Mucosa of rectum (tissue), 2 donors: ENCODE data around the gene HEXB.

ENCODE experiments used
- H3K27ac ChIP-seq, 2 donors: one replicate each; pipeline ENCODE4 v1.7.0; 2013; ENCODE audit warnings: inconsistent platforms in 2 of 2, low read depth in 2 of 2, low read length in 2 of 2
- H3K27me3 ChIP-seq, 2 donors: one replicate each; pipeline ENCODE4 v1.7.0; 2013; ENCODE audit warnings: low read length in 2 of 2; ENCODE audit not compliant: control insufficient read depth in 2 of 2, insufficient read depth in 2 of 2
- H3K36me3 ChIP-seq, 2 donors: one replicate each; pipeline ENCODE4 v1.7.0; 2013; ENCODE audit warnings: low read length in 2 of 2; ENCODE audit not compliant: control insufficient read depth in 2 of 2, insufficient read depth in 2 of 2
- H3K4me1 ChIP-seq, 2 donors: one replicate each; pipeline ENCODE4 v1.7.0; 2013; ENCODE audit warnings: low read length in 2 of 2, mild to moderate bottlenecking in 1 of 2; ENCODE audit not compliant: control insufficient read depth in 2 of 2, insufficient read depth in 2 of 2
- H3K4me3 ChIP-seq, 2 donors: one replicate each; pipeline ENCODE4 v1.7.0; 2013; ENCODE audit warnings: low read length in 2 of 2
- H3K9ac ChIP-seq, 2 donors: one replicate each; pipeline ENCODE4 v1.7.0; 2013; ENCODE audit warnings: low read length in 2 of 2, low read depth in 1 of 2, mild to moderate bottlenecking in 1 of 2
- H3K9me3 ChIP-seq, 2 donors: one replicate each; pipeline ENCODE4 v1.7.0; 2013; ENCODE audit warnings: low read length in 2 of 2; ENCODE audit not compliant: control insufficient read depth in 2 of 2
- donor health status: healthy.
- donor health status: Normal muscosa, but diverticular disease.

HEXB gene

GRCh38 chr5:74655716-74656115 lies 29.3 kb upstream of the HEXB start:
- no peak overlapping the region for H3K27ac ChIP-seq
- no peak overlapping the region for H3K4me3 ChIP-seq
- no peaks in the 10 kb centered on the region for H3K9me3 ChIP-seq
- H3K4me1 ChIP-seq: no peaks in the 10 kb centered on the region
- H3K27me3 ChIP-seq: no peaks in the 10 kb centered on the region
- no peaks in the 10 kb centered on the region for H3K36me3 ChIP-seq
- no peak overlapping the region for H3K9ac ChIP-seq

DNA sequence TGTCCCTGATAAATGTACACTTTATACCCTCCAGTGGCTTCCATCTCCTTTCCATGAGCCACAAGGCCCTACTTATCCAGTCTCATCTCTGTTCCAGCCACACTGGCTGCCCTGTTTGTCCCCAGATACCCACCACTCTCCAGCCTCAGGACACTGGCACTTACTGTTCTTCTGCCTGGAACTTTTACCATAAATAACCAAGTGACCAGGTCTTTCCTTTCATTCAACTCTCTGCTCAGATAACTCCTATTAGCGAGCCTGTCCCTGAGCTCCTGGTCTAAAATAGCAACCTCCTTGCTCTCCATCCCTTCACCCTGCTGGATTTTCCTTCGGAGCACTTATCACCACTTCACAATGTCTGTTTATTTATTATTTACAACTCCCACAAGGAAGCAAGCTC lies 27.9 kb upstream of the HEXB start:
- no peak overlapping the region for H3K27ac ChIP-seq
- H3K9me3 ChIP-seq: no peaks in the 10 kb centered on the region
- no peak overlapping the region for H3K4me3 ChIP-seq
- no peak overlapping the region for H3K9ac ChIP-seq
- no peaks in the 10 kb centered on the region for H3K36me3 ChIP-seq
- no peaks in the 10 kb centered on the region for H3K4me1 ChIP-seq
- H3K27me3 ChIP-seq: no peaks in the 10 kb centered on the region

- H3K4me3 ChIP-seq: no peak overlapping the region
- no peaks in the 10 kb centered on the region for H3K4me1 ChIP-seq
- no peak overlapping the region for H3K9ac ChIP-seq
- H3K27me3 ChIP-seq: no peaks in the 10 kb centered on the region
- H3K36me3 ChIP-seq: no peaks in the 10 kb centered on the region
- H3K27ac ChIP-seq: no peak overlapping the region
- no peaks in the 10 kb centered on the region for H3K9me3 ChIP-seq
These were observed 25.9 kb upstream of the HEXB start for GRCh38 chr5:74659172-74659571.

GRCh38 chr5:74660140-74660539 lies 24.9 kb upstream of the HEXB start:
- Histone ChIP-seq H3K27me3 (no peaks in the 10 kb centered on the region), H3K9me3 (no peaks in the 10 kb centered on the region), H3K36me3 (no peaks in the 10 kb centered on the region), H3K4me3 (no peak overlapping the region), H3K9ac (no peak overlapping the region), H3K27ac (no peak overlapping the region), H3K4me1 (no peaks in the 10 kb centered on the region)

GRCh38 chr5:74660873-74661272 lies 24.2 kb upstream of the HEXB start:
- H3K9me3 ChIP-seq: no peaks in the 10 kb centered on the region
- no peak overlapping the region for H3K4me3 ChIP-seq
- no peaks in the 10 kb centered on the region for H3K36me3 ChIP-seq
- no peak overlapping the region for H3K9ac ChIP-seq
- no peaks in the 10 kb centered on the region for H3K4me1 ChIP-seq
- H3K27ac ChIP-seq: no peak overlapping the region
- no peaks in the 10 kb centered on the region for H3K27me3 ChIP-seq

DNA sequence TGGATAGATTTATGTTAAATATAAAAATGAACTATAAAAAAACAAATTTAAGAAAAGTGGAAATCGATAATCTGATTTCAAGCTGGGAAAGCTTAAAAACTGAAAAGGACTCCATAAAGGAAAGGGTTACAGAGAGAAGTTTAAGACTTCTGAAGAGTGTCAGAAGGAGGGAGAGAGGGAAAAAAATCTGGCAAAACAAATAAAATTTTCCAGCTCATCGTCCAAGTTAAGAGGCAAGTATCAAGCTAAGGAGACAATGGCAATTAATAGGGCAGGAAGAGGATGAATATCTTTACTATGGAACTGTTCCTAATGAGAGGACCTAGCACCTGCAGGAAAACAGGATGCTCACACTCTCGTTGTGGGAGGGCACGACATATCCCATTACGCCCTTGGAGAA lies 20.5 kb upstream of the HEXB start:
- H3K9ac ChIP-seq: no peak overlapping the region
- H3K27ac ChIP-seq: no peak overlapping the region
- no peaks in the 10 kb centered on the region for H3K36me3 ChIP-seq
- H3K9me3 ChIP-seq: no peaks in the 10 kb centered on the region
- H3K27me3 ChIP-seq: no peaks in the 10 kb centered on the region
- H3K4me3 ChIP-seq: no peak overlapping the region
- H3K4me1 ChIP-seq: no peaks in the 10 kb centered on the region

DNA sequence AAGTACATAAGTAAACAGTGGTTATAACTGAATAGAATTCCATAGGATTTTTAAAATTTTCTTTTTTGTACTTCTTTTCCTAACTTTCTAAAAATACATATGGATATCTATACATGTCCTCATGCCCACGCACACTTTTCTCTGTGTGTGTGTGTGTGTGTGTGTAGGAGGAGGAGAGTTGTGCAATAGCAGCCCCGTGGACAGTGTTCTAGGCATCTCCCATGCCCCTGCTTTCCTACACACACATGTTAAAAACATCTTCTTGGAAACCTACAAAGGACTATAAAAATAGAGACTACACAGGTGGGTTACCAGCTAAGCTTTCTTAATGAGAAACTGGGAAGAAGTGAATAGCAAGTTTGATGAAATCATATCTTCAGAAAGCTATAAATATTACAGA lies 19.8 kb upstream of the HEXB start:
- Histone ChIP-seq H3K9ac (no peak overlapping the region), H3K4me1 (no peaks in the 10 kb centered on the region), H3K27me3 (no peaks in the 10 kb centered on the region), H3K4me3 (no peak overlapping the region), H3K9me3 (no peaks in the 10 kb centered on the region), H3K36me3 (no peaks in the 10 kb centered on the region), H3K27ac (no peak overlapping the region)

DNA sequence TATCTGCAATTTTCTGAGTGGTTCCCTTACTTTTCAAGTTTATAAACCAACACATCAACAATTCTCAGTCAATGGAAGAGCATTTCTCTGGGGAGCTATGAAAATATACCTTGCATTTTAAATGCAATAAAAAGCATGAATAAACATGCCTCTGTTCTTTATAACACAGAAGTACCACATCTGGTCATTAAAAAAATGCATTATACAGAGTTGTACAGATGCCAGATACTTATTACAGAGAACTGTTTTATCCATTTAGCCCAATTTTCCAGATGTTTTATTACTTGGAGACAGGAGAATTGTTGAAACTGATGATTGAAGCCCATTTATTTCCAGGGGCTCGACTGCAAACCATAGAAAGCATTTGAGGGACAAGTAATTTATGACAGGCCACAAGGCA lies 19.2 kb upstream of the HEXB start:
- Histone ChIP-seq H3K27ac (no peak overlapping the region), H3K9me3 (no peaks in the 10 kb centered on the region), H3K36me3 (no peaks in the 10 kb centered on the region), H3K27me3 (no peaks in the 10 kb centered on the region), H3K4me3 (no peak overlapping the region), H3K9ac (no peak overlapping the region), H3K4me1 (no peaks in the 10 kb centered on the region)

GRCh38 chr5:74667396-74667795 lies 17.6 kb upstream of the HEXB start:
- no peaks in the 10 kb centered on the region for H3K9me3 ChIP-seq
- H3K4me3 ChIP-seq: no peak overlapping the region
- H3K4me1 ChIP-seq: no peaks in the 10 kb centered on the region
- H3K27me3 ChIP-seq: no peaks in the 10 kb centered on the region
- H3K36me3 ChIP-seq: no peaks in the 10 kb centered on the region
- no peak overlapping the region for H3K27ac ChIP-seq
- H3K9ac ChIP-seq: no peak overlapping the region

DNA sequence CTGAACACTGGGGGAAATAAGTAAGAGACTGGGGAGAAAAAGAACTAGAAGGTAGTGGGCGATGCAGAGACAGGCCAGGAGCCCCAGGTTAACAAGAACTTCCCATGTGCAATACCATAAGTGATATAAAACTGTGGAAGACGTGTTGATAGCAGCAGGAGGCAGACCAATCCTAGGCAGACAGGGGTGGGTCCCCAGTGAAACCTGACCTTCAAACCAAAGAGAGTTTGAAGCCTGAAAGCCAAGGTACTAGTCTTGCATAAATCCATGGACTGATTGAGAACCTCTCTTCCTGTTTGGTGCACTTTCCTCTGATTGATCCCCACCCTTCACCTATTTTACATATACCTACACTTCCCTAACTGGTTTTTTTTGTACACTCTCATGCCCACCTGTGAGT lies 15.2 kb upstream of the HEXB start:
- no peaks in the 10 kb centered on the region for H3K9me3 ChIP-seq
- H3K36me3 ChIP-seq: no peaks in the 10 kb centered on the region
- H3K27me3 ChIP-seq: no peaks in the 10 kb centered on the region
- no peak overlapping the region for H3K4me3 ChIP-seq
- H3K4me1 ChIP-seq: no peaks in the 10 kb centered on the region
- H3K9ac ChIP-seq: no peak overlapping the region
- no peak overlapping the region for H3K27ac ChIP-seq

DNA sequence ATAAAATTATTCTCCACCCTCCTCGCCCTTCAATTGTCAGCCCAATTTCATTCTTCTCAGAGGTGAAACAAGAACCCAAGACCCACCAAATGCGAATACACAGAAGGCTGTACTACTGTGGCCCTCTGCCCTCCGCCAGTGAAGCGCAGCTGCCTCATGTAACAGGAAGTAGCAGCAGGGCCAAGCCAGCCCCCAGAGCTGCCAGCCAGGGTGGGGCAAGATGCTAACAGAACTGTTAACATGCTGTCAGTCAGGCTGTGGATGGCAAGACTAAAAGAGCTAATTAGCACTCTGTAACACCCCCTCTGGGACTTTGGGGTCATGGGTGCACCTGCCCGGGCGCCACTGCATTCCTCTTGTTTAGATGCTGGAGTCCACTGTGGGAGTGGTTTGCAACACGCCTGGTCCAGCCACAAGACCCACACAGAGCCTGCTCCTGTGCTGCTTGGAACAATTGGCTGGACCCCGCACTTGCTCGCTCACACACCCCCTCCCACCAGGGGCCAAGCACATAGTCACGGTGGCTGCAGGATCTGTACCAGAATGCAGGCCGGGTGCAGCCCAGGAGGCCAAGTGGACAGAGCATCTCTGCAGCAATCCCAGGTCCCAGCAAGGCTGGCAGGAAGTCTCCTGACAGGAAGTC lies 14.5 kb upstream of the HEXB start:
- H3K9me3 ChIP-seq: no peaks in the 10 kb centered on the region
- H3K4me3 ChIP-seq: no peak overlapping the region
- H3K9ac ChIP-seq: no peak overlapping the region
- no peak overlapping the region for H3K27ac ChIP-seq
- H3K36me3 ChIP-seq: no peaks in the 10 kb centered on the region
- H3K4me1 ChIP-seq: no peaks in the 10 kb centered on the region
- no peaks in the 10 kb centered on the region for H3K27me3 ChIP-seq
